ENCODE data around the gene POP4.

GRCh38 chr19:29636553-29637360, 30.7 kb downstream of the POP4 start:
- TF ChIP-seq, protein P1, sequence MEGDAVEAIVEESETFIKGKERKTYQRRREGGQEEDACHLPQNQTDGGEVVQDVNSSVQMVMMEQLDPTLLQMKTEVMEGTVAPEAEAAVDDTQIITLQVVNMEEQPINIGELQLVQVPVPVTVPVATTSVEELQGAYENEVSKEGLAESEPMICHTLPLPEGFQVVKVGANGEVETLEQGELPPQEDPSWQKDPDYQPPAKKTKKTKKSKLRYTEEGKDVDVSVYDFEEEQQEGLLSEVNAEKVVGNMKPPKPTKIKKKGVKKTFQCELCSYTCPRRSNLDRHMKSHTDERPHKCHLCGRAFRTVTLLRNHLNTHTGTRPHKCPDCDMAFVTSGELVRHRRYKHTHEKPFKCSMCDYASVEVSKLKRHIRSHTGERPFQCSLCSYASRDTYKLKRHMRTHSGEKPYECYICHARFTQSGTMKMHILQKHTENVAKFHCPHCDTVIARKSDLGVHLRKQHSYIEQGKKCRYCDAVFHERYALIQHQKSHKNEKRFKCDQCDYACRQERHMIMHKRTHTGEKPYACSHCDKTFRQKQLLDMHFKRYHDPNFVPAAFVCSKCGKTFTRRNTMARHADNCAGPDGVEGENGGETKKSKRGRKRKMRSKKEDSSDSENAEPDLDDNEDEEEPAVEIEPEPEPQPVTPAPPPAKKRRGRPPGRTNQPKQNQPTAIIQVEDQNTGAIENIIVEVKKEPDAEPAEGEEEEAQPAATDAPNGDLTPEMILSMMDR (IDR thresholded peaks at IDR 0.05; ENCODE audit: borderline replicate concordance, extremely low read depth, low read length, poor library complexity, severe bottlenecking), result no peak
- no peak for TF ChIP-seq EZH2 (IDR thresholded peaks at IDR 0.05; ENCODE audit: borderline replicate concordance, low read depth, low read length, severe bottlenecking)

All from DND-41 (cell line).